ENCODE measurements around the gene OGT. TPM values are rescaled to one million over a fixed set of nuclear protein-coding genes. Genes with fewer than 3 reads are reported as not detected.

OGT gene
- total RNA-seq, 1 experiment from 2014 or later: 282 TPM

- Mint-ChIP-seq H3K4me1 (ENCODE audit: insufficient read depth, unreplicated experiment) (no peaks in the 10 kb centered on the region), H3K27ac (ENCODE audit: low read depth, unreplicated experiment) (no peak overlapping the region), H3K36me3 (ENCODE audit: insufficient read depth, unreplicated experiment) (peaks cover 54% of the 10 kb centered on the region), H3K4me3 (ENCODE audit: unreplicated experiment) (no peak overlapping the region), H3K27me3 (ENCODE audit: insufficient read depth, unreplicated experiment) (no peaks in the 10 kb centered on the region), H3K9me3 (ENCODE audit: unreplicated experiment) (no peaks in the 10 kb centered on the region)
- DNase-seq (ENCODE audit: unreplicated experiment): no peak
- intact Hi-C loops (cut with micrococcal nuclease): no loop called here
- BruUV-seq (replicated peaks): no TSS peak
- CTCF ChIA-PET: interaction anchor here (1.6 kb wide), 1 partner anchor 8 kb away, joined by 4 read pairs; no protein-coding TSS in a partner anchor
- TF ChIP-seq, protein P1, sequence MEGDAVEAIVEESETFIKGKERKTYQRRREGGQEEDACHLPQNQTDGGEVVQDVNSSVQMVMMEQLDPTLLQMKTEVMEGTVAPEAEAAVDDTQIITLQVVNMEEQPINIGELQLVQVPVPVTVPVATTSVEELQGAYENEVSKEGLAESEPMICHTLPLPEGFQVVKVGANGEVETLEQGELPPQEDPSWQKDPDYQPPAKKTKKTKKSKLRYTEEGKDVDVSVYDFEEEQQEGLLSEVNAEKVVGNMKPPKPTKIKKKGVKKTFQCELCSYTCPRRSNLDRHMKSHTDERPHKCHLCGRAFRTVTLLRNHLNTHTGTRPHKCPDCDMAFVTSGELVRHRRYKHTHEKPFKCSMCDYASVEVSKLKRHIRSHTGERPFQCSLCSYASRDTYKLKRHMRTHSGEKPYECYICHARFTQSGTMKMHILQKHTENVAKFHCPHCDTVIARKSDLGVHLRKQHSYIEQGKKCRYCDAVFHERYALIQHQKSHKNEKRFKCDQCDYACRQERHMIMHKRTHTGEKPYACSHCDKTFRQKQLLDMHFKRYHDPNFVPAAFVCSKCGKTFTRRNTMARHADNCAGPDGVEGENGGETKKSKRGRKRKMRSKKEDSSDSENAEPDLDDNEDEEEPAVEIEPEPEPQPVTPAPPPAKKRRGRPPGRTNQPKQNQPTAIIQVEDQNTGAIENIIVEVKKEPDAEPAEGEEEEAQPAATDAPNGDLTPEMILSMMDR (IDR thresholded peaks at IDR 0.05; ENCODE audit: unreplicated experiment): no peak
- POLR2A ChIA-PET: no interaction called here
These were observed 82.2 kb downstream of the OGT start for GRCh38 chrX:71615056-71615455.

- Mint-ChIP-seq H3K36me3 (ENCODE audit: insufficient read depth, unreplicated experiment) (peaks cover 47% of the 10 kb centered on the region), H3K27ac (ENCODE audit: low read depth, unreplicated experiment) (no peak overlapping the region), H3K27me3 (ENCODE audit: insufficient read depth, unreplicated experiment) (no peaks in the 10 kb centered on the region), H3K9me3 (ENCODE audit: unreplicated experiment) (no peaks in the 10 kb centered on the region), H3K4me3 (ENCODE audit: unreplicated experiment) (no peak overlapping the region), H3K4me1 (ENCODE audit: insufficient read depth, unreplicated experiment) (no peaks in the 10 kb centered on the region)
- POLR2A ChIA-PET: no interaction called here
- DNase-seq (ENCODE audit: unreplicated experiment): no peak
- no TSS peak for BruUV-seq (replicated peaks)
- TF ChIP-seq, protein P1 (IDR thresholded peaks at IDR 0.05; ENCODE audit: unreplicated experiment): no peak
- CTCF ChIA-PET: no interaction called here
- intact Hi-C loops (cut with micrococcal nuclease): no loop called here
These were observed 83.0 kb downstream of the OGT start for GRCh38 chrX:71615954-71616353.

DNA sequence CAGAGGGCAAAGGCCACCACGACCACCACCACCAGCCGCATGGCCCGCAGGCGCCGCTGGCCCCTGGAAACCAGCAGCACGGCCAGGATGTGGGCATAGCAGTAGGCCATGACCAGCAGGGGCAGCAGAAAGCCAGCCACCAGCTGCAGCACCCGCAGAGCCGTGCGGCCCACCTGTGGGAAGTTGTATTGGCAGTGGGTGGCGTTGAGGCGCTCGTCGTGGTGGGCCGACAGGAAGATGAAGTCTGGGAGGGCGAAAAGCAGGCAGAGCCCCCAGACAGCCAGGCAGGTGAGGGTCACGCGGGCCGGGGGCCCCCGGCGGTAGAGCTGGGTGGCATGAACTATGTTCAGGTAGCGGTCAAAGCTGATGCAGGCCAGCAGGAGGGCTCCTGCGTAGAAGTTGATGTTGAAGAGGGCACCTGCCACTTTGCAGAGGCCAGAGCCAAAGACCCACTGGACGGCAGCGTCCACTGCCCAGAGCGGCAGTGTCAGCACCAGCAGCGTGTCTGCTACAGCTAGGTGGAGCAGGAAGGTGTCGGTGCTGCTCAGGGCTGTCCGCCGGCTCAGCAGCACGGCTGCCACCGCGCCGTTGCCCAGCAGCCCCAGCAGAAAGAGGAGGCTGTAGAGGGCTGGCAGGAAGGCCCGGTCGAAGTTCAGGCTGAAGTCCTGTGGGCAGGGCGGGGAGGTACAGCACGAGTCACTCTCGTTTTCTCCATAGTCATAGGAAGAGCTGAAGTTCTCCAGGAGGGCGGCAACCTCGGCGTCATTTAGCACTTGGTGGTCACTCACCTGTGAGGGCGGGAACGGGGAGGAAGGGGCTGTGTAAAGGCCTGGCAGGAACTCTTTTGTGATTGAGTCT is 84.0 kb downstream of the OGT start:
- intact Hi-C loops (cut with micrococcal nuclease): no loop called here
- no peak for DNase-seq (ENCODE audit: unreplicated experiment)
- Mint-ChIP-seq H3K4me1 (ENCODE audit: insufficient read depth, unreplicated experiment) (no peaks in the 10 kb centered on the region), H3K9me3 (ENCODE audit: unreplicated experiment) (no peaks in the 10 kb centered on the region), H3K27me3 (ENCODE audit: insufficient read depth, unreplicated experiment) (no peaks in the 10 kb centered on the region), H3K27ac (ENCODE audit: low read depth, unreplicated experiment) (no peak overlapping the region), H3K36me3 (ENCODE audit: insufficient read depth, unreplicated experiment) (peaks cover 38% of the 10 kb centered on the region), H3K4me3 (ENCODE audit: unreplicated experiment) (no peak overlapping the region)
- TF ChIP-seq, protein P1 (IDR thresholded peaks at IDR 0.05; ENCODE audit: unreplicated experiment): no peak
- BruUV-seq (replicated peaks): no TSS peak
- POLR2A ChIA-PET: no interaction called here
- CTCF ChIA-PET: no interaction called here

GRCh38 chrX:71617742-71618141 is 84.8 kb downstream of the OGT start:
- Mint-ChIP-seq H3K9me3 (ENCODE audit: unreplicated experiment) (no peaks in the 10 kb centered on the region), H3K4me3 (ENCODE audit: unreplicated experiment) (no peak overlapping the region), H3K4me1 (ENCODE audit: insufficient read depth, unreplicated experiment) (no peaks in the 10 kb centered on the region), H3K27ac (ENCODE audit: low read depth, unreplicated experiment) (no peak overlapping the region), H3K27me3 (ENCODE audit: insufficient read depth, unreplicated experiment) (no peaks in the 10 kb centered on the region), H3K36me3 (ENCODE audit: insufficient read depth, unreplicated experiment) (peaks cover 32% of the 10 kb centered on the region)
- TF ChIP-seq, protein P1 (IDR thresholded peaks at IDR 0.05; ENCODE audit: unreplicated experiment): no peak
- ChIA-PET CTCF (no interaction called here), POLR2A (no interaction called here)
- intact Hi-C loops (cut with micrococcal nuclease): no loop called here
- no peak for DNase-seq (ENCODE audit: unreplicated experiment)
- BruUV-seq (replicated peaks): no TSS peak
